ENCODE results near the gene AGBL3.
"Not testable (repeated sequence)": the region's sequence is repeated elsewhere in the genome, so short reads cannot be mapped to it uniquely, and the experiment has no call there.

The AGBL3 gene

GRCh38 chr7:134966691-134967090 lies 19.6 kb upstream of the AGBL3 start:
- DNase-seq: no peak

- DNase-seq: no peak
Measured at GRCh38 chr7:134968110-134968509, 18.2 kb upstream of the AGBL3 start.

GRCh38 chr7:134981645-134982044 lies 4.7 kb upstream of the AGBL3 start:
- not testable (repeated sequence) for DNase-seq

GRCh38 chr7:134985894-134986362 lies 380 bp upstream of the AGBL3 start:
- no peak for DNase-seq

GRCh38 chr7:134988161-134988560 lies 1.9 kb downstream of the AGBL3 start:
- DNase-seq: no peak

GRCh38 chr7:134991469-134992339 lies 5.4 kb downstream of the AGBL3 start:
- no peak for DNase-seq

- no peak for DNase-seq
Measured at GRCh38 chr7:134992626-134993179, 6.4 kb downstream of the AGBL3 start.

- DNase-seq: no peak
Measured at GRCh38 chr7:134993877-134994456, 7.7 kb downstream of the AGBL3 start.

GRCh38 chr7:134995239-134996096 lies 9.2 kb downstream of the AGBL3 start:
- DNase-seq: no peak

- no peak for DNase-seq
Measured at GRCh38 chr7:134996097-134996550, 9.8 kb downstream of the AGBL3 start.

- no peak for DNase-seq
Measured at GRCh38 chr7:134997214-134997885, 11.0 kb downstream of the AGBL3 start.

- DNase-seq: no peak
Measured at GRCh38 chr7:134999136-134999535, 12.8 kb downstream of the AGBL3 start.

- DNase-seq: no peak
Measured at GRCh38 chr7:135001390-135002165, 15.3 kb downstream of the AGBL3 start.

GRCh38 chr7:135012229-135012628 lies 25.9 kb downstream of the AGBL3 start:
- no peak for DNase-seq

- DNase-seq: no peak
Measured at GRCh38 chr7:135023622-135024021, 37.3 kb downstream of the AGBL3 start.

- no peak for DNase-seq
Measured at GRCh38 chr7:135035252-135035651, 48.9 kb downstream of the AGBL3 start.

GRCh38 chr7:135067017-135067416 lies 80.7 kb downstream of the AGBL3 start:
- not testable (repeated sequence) for DNase-seq

- no peak for DNase-seq
Measured at GRCh38 chr7:135074096-135074495, 87.8 kb downstream of the AGBL3 start.

- no peak for DNase-seq
Measured at GRCh38 chr7:135074531-135074930, 88.2 kb downstream of the AGBL3 start.

GRCh38 chr7:135075716-135076115 lies 89.4 kb downstream of the AGBL3 start:
- no peak for DNase-seq

GRCh38 chr7:135076882-135077281 lies 90.6 kb downstream of the AGBL3 start:
- DNase-seq: no peak

GRCh38 chr7:135077642-135078041 lies 91.3 kb downstream of the AGBL3 start:
- DNase-seq: no peak
